ENCODE results near the gene PRRT4.

Gene PRRT4

GRCh38 chr7:128373606-128374005, 12.1 kb upstream of the PRRT4 start:
- FAIRE-seq: no peak

DNA sequence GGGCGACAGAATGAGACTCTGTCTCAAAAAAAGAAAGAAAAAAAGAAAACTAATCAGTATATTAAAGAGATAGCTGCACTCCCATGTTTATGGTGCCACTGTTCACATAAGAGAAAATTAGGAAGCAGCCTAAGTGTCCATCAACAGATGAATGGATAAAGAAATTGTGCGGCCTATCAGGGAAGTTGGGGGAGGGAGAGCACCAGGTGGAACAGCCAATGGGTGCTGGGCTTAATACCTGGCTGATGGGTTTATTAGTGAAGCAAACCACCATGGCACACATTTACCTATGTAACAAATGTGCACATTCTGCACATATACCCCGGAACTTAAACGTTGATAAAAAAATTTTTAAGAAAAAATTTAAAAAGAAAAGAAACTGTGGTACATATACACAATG, 9.0 kb upstream of the PRRT4 start:
- no peak for FAIRE-seq

GRCh38 chr7:128366986-128367385, 5.5 kb upstream of the PRRT4 start:
- no peak for FAIRE-seq

DNA sequence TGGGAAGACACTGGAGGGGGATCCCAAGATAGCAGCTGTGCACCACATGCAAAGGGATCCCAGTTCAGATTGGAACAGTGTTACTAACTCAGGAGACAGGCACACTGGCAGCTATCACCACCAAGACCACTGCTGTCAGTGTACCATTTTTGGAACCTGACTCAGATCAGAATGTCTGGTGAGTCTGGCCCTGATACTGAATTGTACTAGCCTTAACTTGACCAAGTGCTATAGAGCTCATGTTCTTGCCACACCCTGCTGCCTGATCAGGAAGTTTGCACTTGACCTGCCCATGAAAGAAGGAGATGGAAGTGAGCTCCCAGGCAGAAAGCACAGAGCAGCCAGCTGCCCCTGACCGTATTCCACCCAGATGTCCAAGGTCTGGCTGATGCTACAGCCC, 4.8 kb upstream of the PRRT4 start:
- FAIRE-seq: no peak

GRCh38 chr7:128365432-128365831, 3.9 kb upstream of the PRRT4 start:
- no peak for FAIRE-seq

- FAIRE-seq: no peak
Measured at GRCh38 chr7:128364166-128364870, 2.8 kb upstream of the PRRT4 start.

DNA sequence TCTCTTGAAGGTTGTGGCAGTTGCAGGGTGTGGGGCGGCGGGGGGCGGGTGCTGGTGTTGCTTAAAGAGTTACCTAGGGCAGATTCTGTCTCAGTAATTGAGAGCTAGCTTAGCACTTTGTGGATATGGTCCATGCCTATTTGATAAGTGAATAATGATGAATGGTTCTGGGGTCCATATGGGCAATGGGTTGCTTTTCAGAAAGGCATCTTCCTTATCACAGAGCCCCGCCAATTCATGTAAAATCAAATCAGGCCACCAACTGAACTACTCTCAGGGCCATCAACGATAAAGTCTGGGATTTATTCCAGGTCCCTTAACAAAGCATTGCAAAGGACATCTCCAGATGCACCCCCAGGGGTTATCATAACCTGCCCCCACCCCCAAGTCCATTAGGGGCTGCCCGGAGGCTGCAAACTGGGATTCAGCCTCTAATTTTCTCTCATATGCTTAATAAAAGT, 1.8 kb upstream of the PRRT4 start:
- FAIRE-seq: no peak

GRCh38 chr7:128362670-128363069, 1.2 kb upstream of the PRRT4 start:
- no peak for FAIRE-seq

DNA sequence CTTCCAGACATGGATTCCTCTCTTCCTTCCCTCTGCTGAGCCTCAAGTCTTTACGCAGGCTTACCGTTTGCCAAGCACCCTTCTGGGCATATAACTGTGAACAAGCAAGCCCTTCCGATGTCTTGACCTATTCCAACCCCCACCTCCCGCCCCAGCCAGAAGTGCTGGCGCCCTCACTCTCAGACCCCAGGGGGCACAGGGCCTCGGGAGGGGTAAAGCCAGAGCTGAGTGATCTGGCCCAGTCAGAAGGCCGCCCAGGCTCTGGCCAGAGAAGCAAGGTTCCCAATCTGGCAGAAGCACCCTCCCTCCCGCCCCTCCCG, 1.2 kb downstream of the PRRT4 start:
- no peak for FAIRE-seq

DNA sequence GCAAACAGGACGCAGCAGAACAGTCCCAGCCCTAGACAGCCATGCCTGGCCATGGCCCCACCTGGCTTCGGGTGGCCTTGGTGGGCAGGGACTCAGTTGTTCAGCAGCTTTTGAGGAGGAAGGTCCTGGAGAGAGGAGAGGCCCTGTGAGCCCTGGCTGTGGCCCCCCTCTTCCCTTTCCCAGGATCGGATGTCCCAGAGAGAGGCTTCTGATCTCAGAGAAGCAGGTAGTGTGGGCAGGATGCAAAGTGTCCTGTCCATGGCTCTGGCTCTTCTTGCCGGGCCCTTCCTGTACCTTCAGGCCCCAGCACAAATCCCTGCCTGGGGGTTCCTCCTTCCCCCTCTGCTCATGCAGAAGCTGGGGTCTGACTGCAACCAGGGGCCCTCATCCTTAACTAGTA, 1.6 kb downstream of the PRRT4 start:
- no peak for FAIRE-seq

GRCh38 chr7:128359336-128359735, 2.2 kb downstream of the PRRT4 start:
- FAIRE-seq: no peak

DNA sequence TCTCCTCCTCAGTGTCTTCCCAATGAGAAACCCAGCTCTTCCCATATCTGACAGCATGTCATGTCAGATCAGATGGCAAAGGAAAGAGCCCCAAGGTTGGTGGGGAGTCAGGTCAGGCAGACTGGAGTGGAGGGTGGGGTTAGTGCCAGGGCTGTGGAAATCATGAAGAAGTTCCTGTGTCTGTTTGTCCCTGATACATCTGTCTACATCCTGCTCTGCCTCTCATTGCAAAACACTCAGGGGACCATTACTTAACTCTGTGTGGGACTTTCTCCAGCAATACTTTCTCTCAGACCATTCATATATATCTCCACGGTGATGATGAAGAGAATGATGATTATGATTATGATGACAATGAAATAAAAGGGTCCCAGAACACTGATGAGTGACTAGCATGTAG, 3.3 kb downstream of the PRRT4 start:
- FAIRE-seq: no peak

DNA sequence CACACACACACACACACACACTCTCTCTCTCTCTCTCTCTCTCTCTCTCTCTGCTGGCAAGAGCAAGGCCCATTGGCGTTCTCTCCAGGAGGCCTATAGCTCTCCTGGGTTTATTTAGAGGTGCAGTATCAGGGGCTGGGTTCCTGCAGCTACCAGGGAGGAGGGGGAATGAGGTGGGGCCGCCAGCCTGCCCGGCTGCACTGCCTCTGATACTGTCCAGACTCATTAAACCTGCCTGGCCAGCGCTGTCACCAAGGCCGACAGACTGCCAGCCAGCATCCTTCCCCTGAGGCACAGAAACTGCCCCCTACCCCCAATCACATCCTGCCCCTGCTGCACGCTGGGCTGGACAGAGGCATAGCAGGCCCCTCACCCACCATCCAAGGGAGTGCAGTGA, 4.3 kb downstream of the PRRT4 start:
- FAIRE-seq: no peak

DNA sequence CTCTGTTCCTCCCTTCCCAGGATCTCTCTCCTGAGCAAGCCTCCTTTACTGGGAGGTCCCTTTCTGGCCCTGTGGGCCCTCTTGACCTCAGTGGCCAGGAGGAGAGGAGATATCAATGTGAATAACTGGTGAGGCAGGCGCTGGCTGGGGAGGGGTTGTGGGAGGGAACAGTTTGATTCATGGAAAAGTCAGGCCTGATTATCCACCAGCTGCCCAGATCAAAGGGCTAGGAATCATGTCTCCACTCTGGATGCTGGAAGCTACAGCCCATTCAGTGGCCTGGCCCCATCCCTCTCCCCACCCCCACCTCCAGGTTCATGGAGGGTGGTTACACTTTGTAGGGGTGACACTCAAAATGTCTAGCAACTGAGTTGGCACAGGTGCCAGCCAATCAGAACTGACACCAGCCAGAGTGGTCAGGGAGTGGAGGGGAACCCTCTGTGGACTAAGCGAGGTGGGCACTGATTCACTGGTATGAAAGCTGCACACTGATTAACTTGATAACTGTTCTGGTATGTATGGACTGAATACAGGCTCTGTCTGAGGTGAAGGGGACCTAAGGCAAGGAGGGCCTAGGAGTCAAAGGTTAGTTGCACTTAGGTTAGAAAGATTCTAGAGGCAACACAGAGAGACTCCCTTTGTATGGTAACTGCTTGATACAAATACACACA, 4.8 kb downstream of the PRRT4 start:
- FAIRE-seq: no peak

DNA sequence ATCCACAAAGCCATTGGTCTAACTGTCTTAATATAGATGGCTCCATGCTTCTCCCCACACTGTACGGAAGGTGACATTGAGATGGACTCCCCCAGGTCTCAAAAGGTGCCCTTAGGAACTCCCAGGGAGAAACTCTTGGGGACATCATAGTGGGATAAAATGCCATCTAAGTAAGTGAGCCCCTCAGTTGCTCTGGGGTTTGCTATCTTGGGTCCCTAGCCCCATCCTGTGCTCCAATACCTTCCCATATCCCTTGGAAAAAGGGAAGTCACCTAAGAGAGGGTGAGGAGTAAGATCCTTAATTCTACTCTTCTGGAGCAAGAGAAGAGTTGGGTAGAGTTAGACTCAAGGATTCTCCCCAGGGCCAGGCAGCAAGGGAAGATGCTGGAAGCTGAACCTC, 7.9 kb downstream of the PRRT4 start:
- FAIRE-seq: no peak

GRCh38 chr7:128353189-128353588, 8.3 kb downstream of the PRRT4 start:
- no peak for FAIRE-seq

DNA sequence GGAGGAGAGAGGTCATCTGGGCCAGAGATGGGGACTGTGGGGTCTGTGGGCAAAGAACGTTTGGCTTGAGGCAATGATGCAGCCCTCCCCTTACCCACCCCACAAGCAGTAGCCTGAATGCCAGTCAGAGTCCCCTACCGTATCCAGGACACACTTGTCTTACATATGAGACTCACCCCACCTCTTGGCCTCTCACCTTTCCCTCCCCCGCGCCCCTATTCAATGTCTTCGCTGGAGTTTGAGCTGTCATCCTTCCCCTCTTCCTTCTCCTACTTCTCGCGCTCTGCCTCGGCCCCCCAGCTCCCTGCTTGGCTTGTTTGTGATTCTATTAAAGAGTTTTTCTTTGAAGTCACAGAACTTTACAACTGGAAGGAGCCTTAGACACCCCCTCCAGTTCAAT, 8.9 kb downstream of the PRRT4 start:
- FAIRE-seq: no peak

DNA sequence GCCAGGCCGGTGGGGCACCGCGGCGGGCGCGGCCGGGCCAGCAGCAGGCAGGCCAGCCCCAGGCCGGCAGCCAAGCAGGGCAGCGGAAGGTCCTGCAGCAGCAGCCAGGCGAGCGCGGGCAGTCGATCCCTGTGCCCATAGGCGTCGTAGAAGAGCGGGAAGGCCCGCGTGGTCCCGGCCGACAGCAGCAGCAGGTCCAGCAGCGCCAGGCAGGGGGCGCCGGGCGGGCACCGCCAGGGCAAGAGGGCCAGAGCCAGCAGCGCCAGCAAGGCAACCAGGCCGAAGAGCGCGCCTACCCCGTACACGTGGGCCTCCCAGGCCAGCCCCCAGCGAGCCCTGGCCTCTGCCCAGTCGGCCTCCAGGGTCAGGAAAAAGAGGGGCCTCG, 9.3 kb downstream of the PRRT4 start:
- FAIRE-seq: no peak

DNA sequence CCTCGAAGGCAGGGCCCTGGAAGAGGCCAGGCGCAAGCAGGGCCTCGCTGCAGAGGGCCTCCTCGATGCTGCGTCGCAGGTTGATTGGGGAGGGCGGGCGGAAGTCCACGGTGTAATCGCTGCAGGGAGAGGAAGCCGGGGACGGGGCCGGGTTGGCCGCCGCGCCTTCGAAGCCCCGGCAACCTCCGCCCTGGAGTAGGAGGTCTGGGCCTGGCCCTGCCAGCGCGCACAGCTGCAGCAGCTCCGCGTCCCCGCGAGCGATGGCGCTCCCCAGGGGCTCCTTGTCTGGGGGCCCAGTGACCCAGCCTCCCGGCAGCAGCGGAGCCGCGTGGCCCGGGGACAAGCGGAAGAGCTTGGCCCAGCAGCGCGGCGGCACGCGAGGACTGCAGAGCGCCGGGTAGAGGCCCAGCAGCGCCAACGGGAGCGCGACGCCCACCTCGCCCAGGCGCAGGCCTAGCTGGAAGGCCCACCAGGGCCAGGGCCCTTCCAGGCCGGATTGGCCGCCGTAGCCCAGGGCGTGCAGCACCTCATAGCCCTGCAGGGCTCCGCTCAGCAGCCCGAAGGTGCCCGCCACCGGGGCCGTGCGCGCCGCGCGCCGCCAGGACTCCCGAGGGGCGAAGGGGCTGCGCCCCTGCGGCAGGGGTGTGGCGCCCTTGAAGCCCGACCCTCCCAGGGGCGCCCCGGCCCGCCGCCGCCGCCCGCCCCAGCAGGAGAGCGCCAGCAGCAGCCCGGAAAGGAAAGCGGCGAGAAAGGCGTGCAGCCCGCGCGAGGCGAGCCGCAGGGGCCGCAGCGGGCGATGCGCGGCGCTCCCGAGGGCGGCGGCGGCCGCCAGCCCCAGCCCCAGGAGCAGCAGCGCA, 10.0 kb downstream of the PRRT4 start:
- no peak for FAIRE-seq

- no peak for FAIRE-seq
Measured at GRCh38 chr7:128350708-128351295, 10.7 kb downstream of the PRRT4 start.

GRCh38 chr7:128349466-128349825, 12.0 kb downstream of the PRRT4 start:
- no peak for FAIRE-seq

- no peak for FAIRE-seq
Measured at GRCh38 chr7:128347647-128348097, 13.8 kb downstream of the PRRT4 start.

DNA sequence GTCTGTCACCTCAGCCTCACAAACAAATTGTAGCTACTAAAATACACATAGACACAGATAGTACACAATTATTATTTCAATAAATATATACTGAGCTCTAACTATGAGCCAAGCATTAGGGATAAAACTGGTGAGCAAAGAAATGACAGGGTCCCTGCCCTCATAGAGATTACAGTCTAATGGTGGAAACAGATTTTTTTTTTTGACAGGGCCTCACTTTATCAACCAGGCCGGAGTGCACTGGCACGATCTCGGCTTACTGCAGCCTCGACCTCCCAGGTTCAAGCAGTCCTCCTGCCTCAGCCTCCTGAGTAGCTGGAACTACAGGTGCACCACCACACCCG, 17.1 kb downstream of the PRRT4 start:
- FAIRE-seq: no peak

Data from endometrium (tissue), 2 donors.